ENCODE data around the gene SEPTIN8. TPM values are rescaled to one million over a fixed set of nuclear protein-coding genes. Genes with fewer than 3 reads are reported as not detected.

Gene SEPTIN8
- total RNA-seq, 2 experiments from 2014 or later = 32.5 TPM

GRCh38 chr5:132790201-132790865 is 13.3 kb upstream of the SEPTIN8 start:
- ChIA-PET CTCF (interaction anchor here (0.6 to 0.7 kb wide), 2 partner anchors 29 to 235 kb away, joined by 4 to 5 read pairs; no protein-coding TSS in a partner anchor), POLR2A (no interaction called here)

DNA sequence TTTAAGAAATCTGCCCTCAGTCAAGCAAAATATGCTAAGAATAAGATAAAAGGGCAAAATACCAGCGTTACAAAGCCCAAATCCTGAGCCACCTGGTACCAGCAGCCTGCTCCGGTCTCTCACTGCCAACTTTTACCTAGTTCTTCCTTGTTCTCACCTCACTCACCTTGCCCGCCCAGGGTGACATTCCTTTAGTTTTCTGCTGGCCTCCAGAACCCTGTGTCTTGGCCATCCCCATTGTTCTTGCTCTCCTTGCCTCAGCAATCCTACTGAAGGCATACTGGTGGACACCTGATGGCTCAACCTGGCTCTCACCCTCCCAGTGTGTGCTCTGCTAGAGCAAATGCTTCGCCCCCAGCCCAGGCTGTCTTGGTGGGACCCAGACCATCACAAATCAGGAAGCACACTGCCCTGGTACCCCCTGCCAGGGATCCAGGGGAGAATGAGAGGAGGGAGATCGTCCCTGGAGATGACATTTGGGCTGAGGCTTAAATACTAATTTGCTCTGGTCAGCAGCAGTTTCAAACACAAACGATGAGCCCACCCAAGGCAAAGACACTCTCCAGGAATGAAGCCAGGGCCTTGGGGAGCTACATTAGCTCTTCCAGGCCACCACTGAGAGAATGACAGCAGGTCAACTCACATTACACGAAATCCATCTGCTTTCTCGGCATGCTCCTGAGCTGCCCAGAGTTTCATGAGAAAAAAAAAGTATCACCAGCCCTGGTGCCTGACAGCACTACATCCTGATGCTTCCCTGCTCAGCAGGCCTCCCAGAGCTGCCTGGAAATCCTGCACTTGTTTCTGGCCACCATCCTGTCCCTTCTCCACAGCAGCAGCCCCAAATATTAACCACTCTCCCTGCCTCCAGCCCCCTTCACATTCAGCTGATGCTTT is 12.2 kb upstream of the SEPTIN8 start:
- ChIA-PET CTCF (interaction anchor here (0.8 kb wide), 1 partner anchor 30 kb away, joined by 3 read pairs; no protein-coding TSS in a partner anchor), POLR2A (no interaction called here)

DNA sequence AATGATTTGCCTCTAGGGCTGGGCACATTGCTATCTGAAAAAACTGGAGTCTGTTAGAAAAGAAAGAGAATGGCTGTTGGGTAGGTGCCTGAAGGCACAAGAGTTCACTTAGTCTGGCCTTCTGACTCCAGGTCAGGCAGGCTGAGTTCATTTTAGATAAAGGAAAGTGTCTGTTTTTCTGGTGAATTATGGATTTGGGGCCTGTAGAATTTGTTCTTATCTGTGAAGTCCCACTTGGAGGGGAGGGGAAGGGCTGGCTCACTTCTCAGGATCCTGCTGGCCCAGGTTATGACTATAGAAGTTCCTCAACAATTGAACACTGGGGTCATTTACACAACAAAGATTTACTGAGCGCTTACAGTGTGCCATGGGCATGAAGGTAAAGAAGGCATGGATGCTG is 11.5 kb upstream of the SEPTIN8 start:
- CTCF ChIA-PET = no interaction called here

DNA sequence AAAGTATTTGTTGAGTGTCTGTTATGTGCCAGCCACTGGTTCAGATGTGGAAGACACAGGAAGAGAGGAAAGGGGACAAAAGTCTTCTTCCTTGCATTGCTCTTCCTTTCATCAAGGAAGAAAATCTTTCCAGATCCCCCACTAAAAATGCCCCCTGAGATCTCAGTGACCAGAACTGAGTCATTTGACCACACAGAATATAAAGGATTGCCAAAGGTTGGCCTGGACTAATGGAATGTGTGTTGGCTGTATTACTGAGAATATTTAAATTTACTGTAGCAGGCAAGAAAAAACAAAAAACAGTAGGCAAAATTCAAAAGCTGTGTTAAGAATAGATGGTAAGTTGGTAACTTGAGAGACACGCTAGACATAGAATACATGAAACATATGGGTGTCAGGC is 10.0 kb upstream of the SEPTIN8 start:
- POLR2A ChIA-PET = no interaction called here
- CTCF ChIA-PET = no interaction called here

More for the DNA sequence above, 11.5 kb upstream of the SEPTIN8 start:
- POLR2A ChIA-PET = no interaction called here

DNA sequence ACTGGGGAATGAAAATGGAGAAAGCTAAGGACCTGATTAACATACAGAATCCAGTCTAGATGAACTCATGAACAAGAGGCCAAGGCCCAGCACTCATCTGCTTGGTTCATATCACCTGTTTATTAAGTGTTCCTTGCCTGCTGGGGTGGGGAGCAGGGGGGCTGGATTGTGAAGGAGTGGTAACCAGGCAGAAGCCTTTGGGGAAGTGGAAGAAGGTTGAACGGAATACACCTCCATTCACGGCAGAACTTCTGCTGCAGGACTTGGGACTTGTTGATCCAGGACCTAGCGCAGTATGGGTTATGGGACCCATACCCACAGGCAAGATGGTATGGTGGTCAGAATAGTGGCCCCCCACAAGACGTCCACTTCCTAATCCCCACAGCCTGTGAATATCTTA is 8.8 kb upstream of the SEPTIN8 start:
- ChIA-PET CTCF (no interaction called here), POLR2A (no interaction called here)

GRCh38 chr5:132785365-132785764 is 8.3 kb upstream of the SEPTIN8 start:
- ChIA-PET CTCF (no interaction called here), POLR2A (no interaction called here)

- ChIA-PET CTCF (interaction anchor here (0.7 to 0.9 kb wide), 2 partner anchors 18 to 254 kb away, joined by 3 read pairs; no protein-coding TSS in a partner anchor), POLR2A (no interaction called here)
Observed at GRCh38 chr5:132782101-132782500, 5.1 kb upstream of the SEPTIN8 start.

- ChIA-PET POLR2A (no interaction called here), CTCF (interaction anchor here (0.8 kb wide), 1 partner anchor 254 kb away, joined by 3 read pairs; no protein-coding TSS in a partner anchor)
Observed at GRCh38 chr5:132781029-132781428, 4.0 kb upstream of the SEPTIN8 start.

- ChIA-PET POLR2A (no interaction called here), CTCF (no interaction called here)
Observed at GRCh38 chr5:132780577-132780976, 3.5 kb upstream of the SEPTIN8 start.

DNA sequence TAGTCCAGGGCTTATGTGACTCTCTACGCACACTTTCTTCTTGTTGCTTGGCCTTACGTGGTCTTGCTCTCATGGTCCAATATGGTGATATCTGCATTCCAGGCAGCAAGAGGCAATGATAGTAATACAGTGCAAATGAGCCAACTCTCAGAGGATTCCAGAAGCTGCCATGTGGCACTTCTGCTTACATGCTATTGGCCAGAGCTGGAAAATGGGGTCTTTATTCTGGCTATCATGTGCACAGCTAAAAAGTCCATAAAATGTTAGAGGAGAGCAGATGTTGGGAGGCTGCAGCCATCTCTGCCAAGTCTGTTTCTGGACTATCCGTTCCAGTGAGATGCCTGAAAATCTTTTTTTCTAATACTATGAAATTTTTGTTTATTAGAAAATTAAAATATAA is 2.9 kb upstream of the SEPTIN8 start:
- CTCF ChIA-PET = interaction anchor here (1.0 kb wide), 2 partner anchors 25 to 244 kb away, joined by 3 read pairs; no protein-coding TSS in a partner anchor
- POLR2A ChIA-PET = no interaction called here

GRCh38 chr5:132778856-132779255 is 1.8 kb upstream of the SEPTIN8 start:
- POLR2A ChIA-PET = no interaction called here
- CTCF ChIA-PET = no interaction called here

DNA sequence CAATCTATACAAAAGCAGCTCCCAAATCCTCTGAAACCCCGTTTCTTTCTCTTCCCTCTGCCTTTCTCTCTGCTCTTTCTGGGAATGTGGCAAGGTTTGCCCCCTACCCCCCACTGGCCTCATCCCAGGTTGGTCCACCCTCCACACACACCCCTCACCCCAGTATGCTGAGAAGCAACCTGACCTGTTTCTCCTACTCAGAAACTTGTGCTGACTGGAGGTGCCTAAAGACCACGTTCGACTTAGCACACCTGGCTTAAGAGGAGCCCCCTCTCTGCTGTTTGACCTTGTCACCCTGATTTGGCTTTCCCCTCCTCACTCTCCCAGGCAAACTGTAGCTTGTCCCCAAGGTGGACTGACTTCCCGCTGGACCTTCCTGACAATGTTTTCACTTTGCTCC is 1.1 kb upstream of the SEPTIN8 start:
- POLR2A ChIA-PET = interaction anchor here (0.9 kb wide), 1 partner anchor 31 kb away, joined by 3 read pairs; the partner anchor contains the start of gene CCNI2
- CTCF ChIA-PET = no interaction called here

- POLR2A ChIA-PET = interaction anchor here (0.6 to 0.7 kb wide), 2 partner anchors 18 to 288 kb away, joined by 4 to 5 read pairs; no protein-coding TSS in a partner anchor
Observed at GRCh38 chr5:132776938-132777208, 166 bp downstream of the SEPTIN8 start.

GRCh38 chr5:132776131-132776937 is 705 bp downstream of the SEPTIN8 start:
- ChIA-PET CTCF (interaction anchor here (0.7 kb wide), 1 partner anchor 444 kb away, joined by 3 read pairs; no protein-coding TSS in a partner anchor), POLR2A (interaction anchor here (0.6 kb wide), 1 partner anchor 287 kb away, joined by 4 read pairs; no protein-coding TSS in a partner anchor)

More at GRCh38 chr5:132776938-132777208, 166 bp downstream of the SEPTIN8 start:
- CTCF ChIA-PET = no interaction called here

GRCh38 chr5:132775476-132775961 is 1.5 kb downstream of the SEPTIN8 start:
- ChIA-PET POLR2A (interaction anchor here (1.5 kb wide), 1 partner anchor 28 kb away, joined by 3 read pairs; the partner anchor contains the start of gene CCNI2), CTCF (interaction anchor here (0.7 kb wide), 1 partner anchor 443 kb away, joined by 3 read pairs; no protein-coding TSS in a partner anchor)

DNA sequence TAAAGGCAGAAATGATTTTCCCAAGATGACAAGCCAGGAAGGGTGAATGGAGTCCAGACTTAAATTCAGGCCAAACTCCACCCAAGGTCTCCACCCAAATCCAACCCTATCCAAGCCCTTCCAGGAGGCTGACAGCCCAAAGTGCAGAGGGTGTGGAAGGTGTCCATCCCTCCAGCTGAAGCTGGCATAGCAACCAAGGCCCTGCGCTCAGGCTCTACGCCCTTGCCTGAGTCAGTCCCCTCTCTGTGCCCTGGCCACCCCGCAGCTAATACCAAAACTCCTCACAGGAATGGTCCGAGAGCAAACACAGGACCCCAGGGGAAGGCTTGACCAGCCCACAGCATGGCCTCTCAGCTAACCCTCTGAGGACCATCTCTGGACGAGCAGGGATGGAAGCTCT is 2.1 kb downstream of the SEPTIN8 start:
- POLR2A ChIA-PET = interaction anchor here (1.5 kb wide), 1 partner anchor 27 kb away, joined by 3 read pairs; the partner anchor contains the start of gene CCNI2
- CTCF ChIA-PET = no interaction called here

- POLR2A ChIA-PET = interaction anchor here (1.5 kb wide), 1 partner anchor 27 kb away, joined by 3 read pairs; the partner anchor contains the start of gene CCNI2
- CTCF ChIA-PET = no interaction called here
Observed at GRCh38 chr5:132774406-132774805, 2.6 kb downstream of the SEPTIN8 start.

- ChIA-PET CTCF (no interaction called here), POLR2A (interaction anchor here (1.5 kb wide), 1 partner anchor 26 kb away, joined by 3 read pairs; the partner anchor contains the start of gene CCNI2)
Observed at GRCh38 chr5:132773601-132774355, 3.3 kb downstream of the SEPTIN8 start.

DNA sequence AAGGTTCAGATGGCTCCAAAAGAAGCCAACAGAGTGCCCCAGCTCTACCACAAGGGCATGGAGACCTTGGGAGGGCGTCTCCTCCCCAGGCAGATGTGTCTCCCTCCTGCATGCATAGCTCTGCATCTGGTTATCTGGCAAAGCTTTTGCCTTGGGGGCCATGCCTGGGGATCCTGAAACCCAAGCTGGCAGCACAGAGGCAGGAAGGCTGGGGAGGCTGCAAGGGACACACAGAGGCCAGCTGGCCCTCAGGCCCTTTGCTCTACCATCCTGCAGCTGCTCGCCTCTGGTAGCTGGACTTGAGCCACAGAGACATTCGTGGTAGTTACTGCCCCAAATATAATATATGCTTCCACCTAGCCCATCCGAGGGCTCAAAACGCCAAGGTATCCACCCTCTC is 3.9 kb downstream of the SEPTIN8 start:
- CTCF ChIA-PET = no interaction called here
- POLR2A ChIA-PET = no interaction called here
